ENCODE measurements around the gene DIS3L2.

The DIS3L2 gene

DNA sequence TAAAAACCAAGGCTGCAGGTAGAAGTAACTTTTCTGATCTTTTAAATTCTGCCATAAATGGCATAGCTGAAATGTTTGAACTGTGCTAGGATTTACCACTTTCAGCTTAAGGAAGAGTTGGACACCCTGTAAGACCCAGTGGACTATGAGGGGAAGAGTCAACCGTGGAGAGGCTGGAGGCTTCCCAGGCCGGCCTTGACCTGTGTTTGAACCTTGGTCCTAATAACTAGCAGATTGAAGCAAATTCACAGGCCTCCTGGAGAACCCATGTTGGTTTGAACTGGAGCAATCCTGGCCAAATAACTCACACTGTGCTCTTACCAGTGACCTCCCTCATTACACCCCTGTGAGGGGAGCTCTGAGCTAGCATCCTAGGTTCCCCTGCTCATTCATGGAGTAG lies 329.8 kb downstream of the DIS3L2 start:
- no peaks in the 10 kb centered on the region for H3K27me3 ChIP-seq (ENCODE audit: control insufficient read depth in 5 of 5, insufficient read depth in 4 of 5, low read length in 5 of 5)
- H3K36me3 ChIP-seq (ENCODE audit: control insufficient read depth in 5 of 5, insufficient read depth in 5 of 5, low read length in 5 of 5): peaks cover 0 to 11% (median 5%) of the 10 kb centered on the region in 5 donors
- H3K4me3 ChIP-seq (ENCODE audit: low read depth in 1 of 5, low read length in 5 of 5): no peak overlapping the region
- H3K27ac ChIP-seq (ENCODE audit: low read depth, low read length): no peak overlapping the region
- peaks cover 0 to 10% (median 4%) of the 10 kb centered on the region in 5 donors for H3K4me1 ChIP-seq (ENCODE audit: control insufficient read depth in 5 of 5, insufficient read depth in 5 of 5, low read length in 5 of 5)
- no peaks in the 10 kb centered on the region for H3K9me3 ChIP-seq (ENCODE audit: control insufficient read depth in 5 of 5, low read length in 5 of 5)
- H3K9ac ChIP-seq (ENCODE audit: low read length in 5 of 5): no peak overlapping the region

DNA sequence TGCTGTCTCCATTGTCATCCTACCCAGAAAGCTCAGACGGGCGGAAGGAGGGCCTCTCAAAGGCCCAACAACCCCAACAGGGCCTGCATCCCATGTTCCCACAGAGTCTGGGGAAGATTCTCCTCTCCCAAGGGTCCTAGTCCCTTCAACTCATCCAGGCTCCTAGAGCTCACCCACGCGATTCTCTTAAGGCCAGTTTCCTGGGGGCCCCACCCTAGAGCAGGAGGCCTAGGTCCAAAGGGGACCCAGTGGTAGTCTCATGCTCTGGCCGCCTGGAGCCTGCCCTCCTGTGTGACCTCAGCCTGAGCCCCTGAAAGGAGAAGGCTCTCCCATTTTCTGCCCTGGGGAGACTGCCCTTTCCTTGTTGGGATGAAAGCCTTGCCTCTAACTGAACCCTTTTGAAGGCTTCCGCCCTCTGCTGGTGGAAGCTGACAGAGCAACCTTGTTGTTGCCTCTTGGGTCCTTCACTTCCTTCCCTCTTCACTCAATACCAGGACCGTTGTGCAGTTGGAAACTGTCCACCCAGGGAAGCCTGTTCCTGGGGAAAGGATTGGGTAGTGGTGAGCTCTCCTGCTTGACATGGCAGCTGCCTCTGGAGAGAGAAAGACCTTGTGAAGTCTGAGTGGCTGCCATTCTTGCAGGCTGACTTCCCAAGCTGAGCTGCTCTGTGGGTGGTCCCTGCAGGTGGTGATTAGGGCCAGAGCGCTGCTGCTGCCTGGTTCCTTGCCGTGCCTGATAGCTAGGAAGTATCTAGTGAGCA lies 331.1 kb downstream of the DIS3L2 start:
- Histone ChIP-seq H3K36me3 (ENCODE audit: control insufficient read depth in 5 of 5, insufficient read depth in 5 of 5, low read length in 5 of 5) (peaks cover 0 to 18% (median 8%) of the 10 kb centered on the region in 5 donors), H3K4me3 (ENCODE audit: low read depth in 1 of 5, low read length in 5 of 5) (no peak overlapping the region), H3K9ac (ENCODE audit: low read length in 5 of 5) (no peak overlapping the region), H3K4me1 (ENCODE audit: control insufficient read depth in 5 of 5, insufficient read depth in 5 of 5, low read length in 5 of 5) (peaks cover 0 to 10% (median 0%) of the 10 kb centered on the region in 5 donors), H3K27ac (ENCODE audit: low read depth, low read length) (no peak overlapping the region), H3K9me3 (ENCODE audit: control insufficient read depth in 5 of 5, low read length in 5 of 5) (no peaks in the 10 kb centered on the region), H3K27me3 (ENCODE audit: control insufficient read depth in 5 of 5, insufficient read depth in 4 of 5, low read length in 5 of 5) (no peaks in the 10 kb centered on the region)

- Histone ChIP-seq H3K4me3 (ENCODE audit: low read depth in 1 of 5, low read length in 5 of 5) (no peak overlapping the region), H3K9me3 (ENCODE audit: control insufficient read depth in 5 of 5, low read length in 5 of 5) (no peaks in the 10 kb centered on the region), H3K4me1 (ENCODE audit: control insufficient read depth in 5 of 5, insufficient read depth in 5 of 5, low read length in 5 of 5) (peaks cover 0 to 10% (median 0%) of the 10 kb centered on the region in 5 donors), H3K27ac (ENCODE audit: low read depth, low read length) (no peak overlapping the region), H3K27me3 (ENCODE audit: control insufficient read depth in 5 of 5, insufficient read depth in 4 of 5, low read length in 5 of 5) (no peaks in the 10 kb centered on the region), H3K9ac (ENCODE audit: low read length in 5 of 5) (no peak overlapping the region), H3K36me3 (ENCODE audit: control insufficient read depth in 5 of 5, insufficient read depth in 5 of 5, low read length in 5 of 5) (peaks cover 0 to 18% (median 8%) of the 10 kb centered on the region in 5 donors)
These were observed 331.7 kb downstream of the DIS3L2 start for GRCh38 chr2:232293191-232293590.

DNA sequence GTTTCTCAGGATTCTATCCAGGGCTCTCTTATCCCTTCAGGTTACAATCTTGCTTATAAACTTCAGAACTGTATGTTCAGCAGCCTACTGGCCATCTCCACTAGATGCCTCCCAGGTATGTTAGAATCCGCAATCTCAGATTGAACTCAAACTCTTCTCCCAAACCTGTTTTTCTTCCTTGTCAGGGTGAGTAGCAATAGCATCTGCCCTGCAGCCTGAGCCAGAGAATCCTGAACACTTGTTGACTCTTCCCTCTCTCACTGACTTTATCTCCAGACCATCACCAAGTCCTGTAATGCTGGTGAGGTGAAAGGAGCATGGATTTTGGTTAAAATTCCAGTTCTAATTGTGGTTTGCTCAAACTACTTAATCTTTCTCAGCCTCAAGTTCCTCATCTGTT lies 334.5 kb downstream of the DIS3L2 start:
- peaks cover 0 to 10% (median 0%) of the 10 kb centered on the region in 5 donors for H3K4me1 ChIP-seq (ENCODE audit: control insufficient read depth in 5 of 5, insufficient read depth in 5 of 5, low read length in 5 of 5)

GRCh38 chr2:232296776-232297525 lies 335.4 kb downstream of the DIS3L2 start:
- H3K36me3 ChIP-seq (ENCODE audit: control insufficient read depth in 5 of 5, insufficient read depth in 5 of 5, low read length in 5 of 5): peaks cover 0 to 32% (median 22%) of the 10 kb centered on the region in 5 donors
- H3K4me3 ChIP-seq (ENCODE audit: low read depth in 1 of 5, low read length in 5 of 5): no peak overlapping the region
- H3K4me1 ChIP-seq (ENCODE audit: control insufficient read depth in 5 of 5, insufficient read depth in 5 of 5, low read length in 5 of 5): peaks cover 0 to 8% (median 0%) of the 10 kb centered on the region in 5 donors

More for the DNA sequence above, 334.5 kb downstream of the DIS3L2 start:
- no peaks in the 10 kb centered on the region for H3K27me3 ChIP-seq (ENCODE audit: control insufficient read depth in 5 of 5, insufficient read depth in 4 of 5, low read length in 5 of 5)
- H3K36me3 ChIP-seq (ENCODE audit: control insufficient read depth in 5 of 5, insufficient read depth in 5 of 5, low read length in 5 of 5): peaks cover 0 to 31% (median 17%) of the 10 kb centered on the region in 5 donors
- H3K9me3 ChIP-seq (ENCODE audit: control insufficient read depth in 5 of 5, low read length in 5 of 5): no peaks in the 10 kb centered on the region
- no peak overlapping the region for H3K9ac ChIP-seq (ENCODE audit: low read length in 5 of 5)
- H3K27ac ChIP-seq (ENCODE audit: low read depth, low read length): no peak overlapping the region
- no peak overlapping the region for H3K4me3 ChIP-seq (ENCODE audit: low read depth in 1 of 5, low read length in 5 of 5)

GRCh38 chr2:232299084-232299483 lies 337.6 kb downstream of the DIS3L2 start:
- no peaks in the 10 kb centered on the region for H3K27me3 ChIP-seq (ENCODE audit: control insufficient read depth in 5 of 5, insufficient read depth in 4 of 5, low read length in 5 of 5)
- H3K36me3 ChIP-seq (ENCODE audit: control insufficient read depth in 5 of 5, insufficient read depth in 5 of 5, low read length in 5 of 5): peaks cover 0 to 32% (median 19%) of the 10 kb centered on the region in 5 donors
- H3K9me3 ChIP-seq (ENCODE audit: control insufficient read depth in 5 of 5, low read length in 5 of 5): no peaks in the 10 kb centered on the region
- H3K4me3 ChIP-seq (ENCODE audit: low read depth in 1 of 5, low read length in 5 of 5): no peak overlapping the region
- H3K27ac ChIP-seq (ENCODE audit: low read depth, low read length): no peak overlapping the region
- H3K9ac ChIP-seq (ENCODE audit: low read length in 5 of 5): no peak overlapping the region
- no peaks in the 10 kb centered on the region for H3K4me1 ChIP-seq (ENCODE audit: control insufficient read depth in 5 of 5, insufficient read depth in 5 of 5, low read length in 5 of 5)

More at GRCh38 chr2:232296776-232297525, 335.4 kb downstream of the DIS3L2 start:
- Histone ChIP-seq H3K9me3 (ENCODE audit: control insufficient read depth in 5 of 5, low read length in 5 of 5) (no peaks in the 10 kb centered on the region), H3K27ac (ENCODE audit: low read depth, low read length) (no peak overlapping the region), H3K9ac (ENCODE audit: low read length in 5 of 5) (no peak overlapping the region), H3K27me3 (ENCODE audit: control insufficient read depth in 5 of 5, insufficient read depth in 4 of 5, low read length in 5 of 5) (no peaks in the 10 kb centered on the region)

GRCh38 chr2:232299927-232300674 lies 338.6 kb downstream of the DIS3L2 start:
- peaks cover 0 to 31% (median 16%) of the 10 kb centered on the region in 5 donors for H3K36me3 ChIP-seq (ENCODE audit: control insufficient read depth in 5 of 5, insufficient read depth in 5 of 5, low read length in 5 of 5)

GRCh38 chr2:232300894-232301387 lies 339.4 kb downstream of the DIS3L2 start:
- Histone ChIP-seq H3K9ac (ENCODE audit: low read length in 5 of 5) (no peak overlapping the region), H3K27ac (ENCODE audit: low read depth, low read length) (no peak overlapping the region), H3K36me3 (ENCODE audit: control insufficient read depth in 5 of 5, insufficient read depth in 5 of 5, low read length in 5 of 5) (peaks cover 0 to 33% (median 16%) of the 10 kb centered on the region in 5 donors)

More at GRCh38 chr2:232299927-232300674, 338.6 kb downstream of the DIS3L2 start:
- Histone ChIP-seq H3K4me3 (ENCODE audit: low read depth in 1 of 5, low read length in 5 of 5) (no peak overlapping the region), H3K4me1 (ENCODE audit: control insufficient read depth in 5 of 5, insufficient read depth in 5 of 5, low read length in 5 of 5) (no peaks in the 10 kb centered on the region), H3K27me3 (ENCODE audit: control insufficient read depth in 5 of 5, insufficient read depth in 4 of 5, low read length in 5 of 5) (no peaks in the 10 kb centered on the region), H3K27ac (ENCODE audit: low read depth, low read length) (no peak overlapping the region), H3K9ac (ENCODE audit: low read length in 5 of 5) (no peak overlapping the region), H3K9me3 (ENCODE audit: control insufficient read depth in 5 of 5, low read length in 5 of 5) (peaks cover 0 to 3% (median 0%) of the 10 kb centered on the region in 5 donors)

DNA sequence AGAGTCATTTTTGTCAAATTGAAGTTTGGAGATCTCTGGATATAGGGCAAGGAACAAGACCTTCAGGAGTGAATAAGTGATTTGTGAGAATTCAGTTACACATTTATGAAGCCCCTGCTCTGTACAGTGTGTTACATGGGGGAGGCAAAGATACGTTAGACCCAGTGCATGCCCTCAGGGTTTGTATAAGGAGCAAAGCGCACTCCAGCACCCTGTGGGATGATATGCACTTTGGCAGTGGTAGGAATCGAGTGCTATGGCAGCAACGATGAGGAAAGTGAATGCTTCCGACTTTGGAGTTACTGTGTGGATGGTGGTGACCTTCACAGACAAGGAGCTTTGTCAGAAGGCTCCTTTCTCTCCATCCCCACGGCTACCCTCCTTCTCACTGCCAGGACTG lies 342.7 kb downstream of the DIS3L2 start:
- H3K27ac ChIP-seq (ENCODE audit: low read depth, low read length): no peak overlapping the region

More at GRCh38 chr2:232300894-232301387, 339.4 kb downstream of the DIS3L2 start:
- H3K9me3 ChIP-seq (ENCODE audit: control insufficient read depth in 5 of 5, low read length in 5 of 5): peaks cover 0 to 3% (median 0%) of the 10 kb centered on the region in 5 donors
- H3K4me3 ChIP-seq (ENCODE audit: low read depth in 1 of 5, low read length in 5 of 5): no peak overlapping the region
- H3K27me3 ChIP-seq (ENCODE audit: control insufficient read depth in 5 of 5, insufficient read depth in 4 of 5, low read length in 5 of 5): no peaks in the 10 kb centered on the region
- H3K4me1 ChIP-seq (ENCODE audit: control insufficient read depth in 5 of 5, insufficient read depth in 5 of 5, low read length in 5 of 5): no peaks in the 10 kb centered on the region

More for the DNA sequence above, 342.7 kb downstream of the DIS3L2 start:
- no peaks in the 10 kb centered on the region for H3K27me3 ChIP-seq (ENCODE audit: control insufficient read depth in 5 of 5, insufficient read depth in 4 of 5, low read length in 5 of 5)
- H3K4me3 ChIP-seq (ENCODE audit: low read depth in 1 of 5, low read length in 5 of 5): no peak overlapping the region
- peaks cover 0 to 41% (median 25%) of the 10 kb centered on the region in 5 donors for H3K36me3 ChIP-seq (ENCODE audit: control insufficient read depth in 5 of 5, insufficient read depth in 5 of 5, low read length in 5 of 5)
- H3K4me1 ChIP-seq (ENCODE audit: control insufficient read depth in 5 of 5, insufficient read depth in 5 of 5, low read length in 5 of 5): no peaks in the 10 kb centered on the region
- H3K9me3 ChIP-seq (ENCODE audit: control insufficient read depth in 5 of 5, low read length in 5 of 5): peaks cover 0 to 3% (median 0%) of the 10 kb centered on the region in 5 donors
- H3K9ac ChIP-seq (ENCODE audit: low read length in 5 of 5): no peak overlapping the region

Data from subcutaneous abdominal adipose tissue (tissue), 5 donors.